Endothelial cell of umbilical vein (primary cell): ENCODE data around the gene ORM2.

ENCODE experiments used
- CTCF ChIP-seq, 2 donors: IDR thresholded peaks; 1 replicate in 1 of 2; 2 replicates in 1 of 2; pipeline ENCODE4 v1.5.1; 2011; ENCODE audit warnings: low read length in 2 of 2, mild to moderate bottlenecking in 2 of 2, moderate library complexity in 2 of 2, control low read depth in 1 of 2, inconsistent platforms in 1 of 2, low read depth in 1 of 2; ENCODE audit not compliant: insufficient read depth in 1 of 2; ENCODE audit errors: extremely low read depth in 1 of 2
- EZH2 ChIP-seq: IDR thresholded peaks from 2 replicates; pipeline ENCODE4 v1.6.1; 2012; ENCODE audit warnings: borderline replicate concordance, low read depth, mild to moderate bottlenecking, moderate library complexity, low read length, inconsistent platforms; ENCODE audit not compliant: severe bottlenecking
- FOS ChIP-seq: IDR thresholded peaks from 2 replicates; pipeline ENCODE4 v1.6.1; 2011; ENCODE audit warnings: mild to moderate bottlenecking, low read length, moderate library complexity, borderline replicate concordance; ENCODE audit not compliant: insufficient read depth
- POLR2A ChIP-seq: IDR thresholded peaks from 2 replicates; pipeline ENCODE4 v1.6.1; 2012; ENCODE audit warnings: low read depth, mild to moderate bottlenecking, control low read depth, low read length
- POLR2AphosphoS5 ChIP-seq: IDR thresholded peaks from 2 replicates; pipeline ENCODE4 v1.6.1; 2012; ENCODE audit warnings: low read depth, mild to moderate bottlenecking, control low read depth, low read length, moderate library complexity; ENCODE audit not compliant: insufficient read depth

- TF ChIP-seq CTCF (IDR thresholded peaks at IDR 0.05; ENCODE audit: extremely low read depth in 1 of 2, insufficient read depth in 1 of 2, low read depth in 1 of 2, low read length in 2 of 2) (no peak), EZH2 (no peak), FOS (no peak), POLR2A (no peak), POLR2AphosphoS5 (no peak)
Measured at GRCh38 chr9:114301798-114302565, 27.7 kb upstream of the ORM2 start.
